ENCODE measurements around the gene CSRNP3.
A peak's percentile ranks its signal among the peaks of the same experiment; 100 is the strongest.

CSRNP3 gene

GRCh38 chr2:165693838-165694237 is 224.3 kb downstream of the CSRNP3 start:
- Histone ChIP-seq H3K4me3 (no peak overlapping the region), H3K9me3 (ENCODE audit: low read depth, low read length) (no peaks in the 10 kb centered on the region)
- no peak for DNase-seq (ENCODE audit: low read depth, low spot score)

GRCh38 chr2:165697748-165698443 is 228.4 kb downstream of the CSRNP3 start:
- TF ChIP-seq EZH2 (IDR thresholded peaks at IDR 0.05) (no peak), FOXP2 (optimal IDR thresholded peaks at IDR 0.05; ENCODE audit: control extremely low read depth, extremely low read length, insufficient read depth) (no peak), POLR2AphosphoS5 (IDR thresholded peaks at IDR 0.05; ENCODE audit: borderline replicate concordance, low read depth, low read length) (no peak)
- H3K9me3 ChIP-seq (ENCODE audit: low read depth, low read length), result no peaks in the 10 kb centered on the region
- H3K36me3 ChIP-seq (ENCODE audit: insufficient read depth, low read length), result no peaks in the 10 kb centered on the region
- H3K27ac ChIP-seq, result no peak overlapping the region
- no peak for DNase-seq (ENCODE audit: low read depth, low spot score)
- no peak overlapping the region for H3K4me3 ChIP-seq
- H3K9ac ChIP-seq (ENCODE audit: insufficient read length), result no peak overlapping the region

More at GRCh38 chr2:165693838-165694237, 224.3 kb downstream of the CSRNP3 start:
- Histone ChIP-seq H3K27ac (no peak overlapping the region), H3K9ac (ENCODE audit: insufficient read length) (no peak overlapping the region), H3K36me3 (ENCODE audit: insufficient read depth, low read length) (no peaks in the 10 kb centered on the region)
- TF ChIP-seq POLR2AphosphoS5 (IDR thresholded peaks at IDR 0.05; ENCODE audit: borderline replicate concordance, low read depth, low read length), result no peak
- TF ChIP-seq EZH2 (IDR thresholded peaks at IDR 0.05), result no peak
- no peak for TF ChIP-seq FOXP2 (optimal IDR thresholded peaks at IDR 0.05; ENCODE audit: control extremely low read depth, extremely low read length, insufficient read depth)

GRCh38 chr2:165698444-165698884 is 229.0 kb downstream of the CSRNP3 start:
- TF ChIP-seq EZH2 (IDR thresholded peaks at IDR 0.05), result no peak
- TF ChIP-seq POLR2AphosphoS5 (IDR thresholded peaks at IDR 0.05; ENCODE audit: borderline replicate concordance, low read depth, low read length), result no peak
- TF ChIP-seq FOXP2 (optimal IDR thresholded peaks at IDR 0.05; ENCODE audit: control extremely low read depth, extremely low read length, insufficient read depth), result no peak
- DNase-seq (ENCODE audit: low read depth, low spot score), result peak; percentile 44
- Histone ChIP-seq H3K4me3 (no peak overlapping the region), H3K36me3 (ENCODE audit: insufficient read depth, low read length) (no peaks in the 10 kb centered on the region), H3K27ac (no peak overlapping the region), H3K9me3 (ENCODE audit: low read depth, low read length) (no peaks in the 10 kb centered on the region), H3K9ac (ENCODE audit: insufficient read length) (no peak overlapping the region)

- H3K9ac ChIP-seq (ENCODE audit: insufficient read length), result no peak overlapping the region
- no peaks in the 10 kb centered on the region for H3K9me3 ChIP-seq (ENCODE audit: low read depth, low read length)
- TF ChIP-seq POLR2AphosphoS5 (IDR thresholded peaks at IDR 0.05; ENCODE audit: borderline replicate concordance, low read depth, low read length) (no peak), FOXP2 (optimal IDR thresholded peaks at IDR 0.05; ENCODE audit: control extremely low read depth, extremely low read length, insufficient read depth) (no peak), EZH2 (IDR thresholded peaks at IDR 0.05) (no peak)
- H3K27ac ChIP-seq, result no peak overlapping the region
- H3K4me3 ChIP-seq, result no peak overlapping the region
- no peaks in the 10 kb centered on the region for H3K36me3 ChIP-seq (ENCODE audit: insufficient read depth, low read length)
- DNase-seq (ENCODE audit: low read depth, low spot score), result no peak
Measured at GRCh38 chr2:165699946-165700345, 230.4 kb downstream of the CSRNP3 start.

- Histone ChIP-seq H3K4me3 (no peak overlapping the region), H3K36me3 (ENCODE audit: insufficient read depth, low read length) (no peaks in the 10 kb centered on the region), H3K9me3 (ENCODE audit: low read depth, low read length) (no peaks in the 10 kb centered on the region), H3K27ac (no peak overlapping the region), H3K9ac (ENCODE audit: insufficient read length) (no peak overlapping the region)
- DNase-seq (ENCODE audit: low read depth, low spot score), result no peak
- no peak for TF ChIP-seq FOXP2 (optimal IDR thresholded peaks at IDR 0.05; ENCODE audit: control extremely low read depth, extremely low read length, insufficient read depth)
- no peak for TF ChIP-seq POLR2AphosphoS5 (IDR thresholded peaks at IDR 0.05; ENCODE audit: borderline replicate concordance, low read depth, low read length)
- no peak for TF ChIP-seq EZH2 (IDR thresholded peaks at IDR 0.05)
Measured at GRCh38 chr2:165700531-165700930, 231.0 kb downstream of the CSRNP3 start.

GRCh38 chr2:165701147-165701546 is 231.6 kb downstream of the CSRNP3 start:
- DNase-seq (ENCODE audit: low read depth, low spot score), result no peak
- Histone ChIP-seq H3K36me3 (ENCODE audit: insufficient read depth, low read length) (no peaks in the 10 kb centered on the region), H3K27ac (no peak overlapping the region), H3K9ac (ENCODE audit: insufficient read length) (no peak overlapping the region), H3K4me3 (no peak overlapping the region), H3K9me3 (ENCODE audit: low read depth, low read length) (no peaks in the 10 kb centered on the region)
- TF ChIP-seq FOXP2 (optimal IDR thresholded peaks at IDR 0.05; ENCODE audit: control extremely low read depth, extremely low read length, insufficient read depth), result no peak
- no peak for TF ChIP-seq POLR2AphosphoS5 (IDR thresholded peaks at IDR 0.05; ENCODE audit: borderline replicate concordance, low read depth, low read length)
- TF ChIP-seq EZH2 (IDR thresholded peaks at IDR 0.05), result no peak

- no peak for DNase-seq (ENCODE audit: low read depth, low spot score)
- TF ChIP-seq EZH2 (IDR thresholded peaks at IDR 0.05) (no peak), POLR2AphosphoS5 (IDR thresholded peaks at IDR 0.05; ENCODE audit: borderline replicate concordance, low read depth, low read length) (no peak), FOXP2 (optimal IDR thresholded peaks at IDR 0.05; ENCODE audit: control extremely low read depth, extremely low read length, insufficient read depth) (no peak)
- Histone ChIP-seq H3K4me3 (no peak overlapping the region), H3K27ac (no peak overlapping the region), H3K36me3 (ENCODE audit: insufficient read depth, low read length) (no peaks in the 10 kb centered on the region), H3K9me3 (ENCODE audit: low read depth, low read length) (no peaks in the 10 kb centered on the region), H3K9ac (ENCODE audit: insufficient read length) (no peak overlapping the region)
Measured at GRCh38 chr2:165706960-165707487, 237.5 kb downstream of the CSRNP3 start.

- TF ChIP-seq POLR2AphosphoS5 (IDR thresholded peaks at IDR 0.05; ENCODE audit: borderline replicate concordance, low read depth, low read length) (no peak), FOXP2 (optimal IDR thresholded peaks at IDR 0.05; ENCODE audit: control extremely low read depth, extremely low read length, insufficient read depth) (no peak), EZH2 (IDR thresholded peaks at IDR 0.05) (no peak)
- Histone ChIP-seq H3K9ac (ENCODE audit: insufficient read length) (no peak overlapping the region), H3K4me3 (no peak overlapping the region), H3K36me3 (ENCODE audit: insufficient read depth, low read length) (no peaks in the 10 kb centered on the region), H3K9me3 (ENCODE audit: low read depth, low read length) (no peaks in the 10 kb centered on the region), H3K27ac (no peak overlapping the region)
- DNase-seq (ENCODE audit: low read depth, low spot score), result no peak
Measured at GRCh38 chr2:165716091-165716490, 246.6 kb downstream of the CSRNP3 start.

Measured in SK-N-MC (cell line).